GM21526 (cell line): ENCODE measurements around the gene NEMP2.
"Not testable (repeated sequence)": the region's sequence is repeated elsewhere in the genome, so short reads cannot be mapped to it uniquely, and the experiment has no call there.

Experiments used
- ATAC-seq: cut with Tn5 transposase; IDR thresholded peaks from one replicate; pipeline ENCODE4 v1.9.1; 2021; ENCODE audit warnings: moderate library complexity; ENCODE audit not compliant: unreplicated experiment, low FRiP score

NEMP2 gene

GRCh38 chr2:190527918-190528317, 6.6 kb downstream of the NEMP2 start:
- no peak for ATAC-seq

GRCh38 chr2:190527214-190527613, 7.3 kb downstream of the NEMP2 start:
- ATAC-seq: no peak

- ATAC-seq: no peak
Observed at GRCh38 chr2:190526105-190526750, 8.3 kb downstream of the NEMP2 start.

DNA sequence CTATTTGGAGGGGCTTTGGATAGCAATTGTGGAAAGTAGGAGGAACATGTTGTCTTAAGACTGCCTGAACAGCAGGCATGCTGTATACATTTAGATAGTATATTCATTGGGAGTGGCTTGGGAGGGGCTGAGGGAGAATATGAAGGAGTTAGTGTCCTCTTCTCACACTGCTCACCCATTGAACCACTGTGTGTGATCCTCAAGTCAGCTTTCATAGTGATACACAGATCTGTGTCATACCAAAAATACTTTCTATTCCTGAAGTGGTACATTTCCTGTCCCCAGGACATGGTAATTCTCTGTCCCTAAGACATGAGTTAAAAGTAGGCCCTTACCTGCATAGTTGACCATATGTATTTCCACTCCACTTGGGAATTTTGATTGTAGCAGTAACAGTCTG, 9.6 kb downstream of the NEMP2 start:
- no peak for ATAC-seq

GRCh38 chr2:190519975-190520767, 14.4 kb downstream of the NEMP2 start:
- no peak for ATAC-seq

- ATAC-seq: no peak
Observed at GRCh38 chr2:190517468-190517867, 17.1 kb downstream of the NEMP2 start.

DNA sequence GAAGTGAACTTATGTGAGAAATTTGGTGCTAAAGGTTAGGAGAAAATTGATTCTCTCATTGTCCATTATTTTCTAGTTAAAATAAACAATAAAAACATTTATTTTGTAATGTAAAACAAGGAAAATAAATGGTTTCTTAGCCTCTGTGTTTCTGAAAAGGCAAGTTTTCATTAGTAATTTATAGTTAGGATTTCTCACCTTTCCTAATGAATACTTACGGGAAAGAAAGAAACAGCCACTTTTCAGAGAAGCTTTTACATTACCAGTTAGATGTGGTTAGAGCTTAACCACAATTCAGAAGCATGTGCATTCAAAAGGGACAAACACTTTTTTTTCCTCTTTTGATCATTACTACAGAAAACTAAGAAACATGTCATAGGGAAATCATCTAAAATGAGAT, 18.8 kb downstream of the NEMP2 start:
- ATAC-seq: no peak

- ATAC-seq: no peak
Observed at GRCh38 chr2:190514676-190515075, 19.8 kb downstream of the NEMP2 start.

- no peak for ATAC-seq
Observed at GRCh38 chr2:190513877-190514276, 20.6 kb downstream of the NEMP2 start.

GRCh38 chr2:190512539-190513095, 21.9 kb downstream of the NEMP2 start:
- ATAC-seq: no peak

- no peak for ATAC-seq
Observed at GRCh38 chr2:190511104-190511503, 23.4 kb downstream of the NEMP2 start.

DNA sequence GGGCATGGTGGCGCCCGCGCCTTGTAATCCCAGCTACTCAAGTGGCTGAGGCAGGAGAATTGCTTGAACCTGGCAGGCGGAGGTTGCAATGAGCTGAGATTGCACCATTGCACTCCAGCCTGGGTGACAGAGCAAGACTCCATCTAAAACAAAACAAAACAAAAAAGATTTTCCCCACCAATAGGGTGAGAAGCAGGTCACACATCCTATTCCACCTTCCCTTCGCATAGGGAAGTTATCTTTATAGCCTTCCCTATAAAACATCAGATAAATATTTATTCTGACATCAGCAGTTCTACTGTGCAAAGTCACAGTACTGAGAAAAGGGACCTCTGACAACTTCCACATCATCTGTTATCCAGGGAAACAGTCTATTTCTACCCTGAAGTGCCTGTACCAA, 24.6 kb downstream of the NEMP2 start:
- not testable (repeated sequence) for ATAC-seq

GRCh38 chr2:190507135-190507534, 27.4 kb downstream of the NEMP2 start:
- no peak for ATAC-seq

DNA sequence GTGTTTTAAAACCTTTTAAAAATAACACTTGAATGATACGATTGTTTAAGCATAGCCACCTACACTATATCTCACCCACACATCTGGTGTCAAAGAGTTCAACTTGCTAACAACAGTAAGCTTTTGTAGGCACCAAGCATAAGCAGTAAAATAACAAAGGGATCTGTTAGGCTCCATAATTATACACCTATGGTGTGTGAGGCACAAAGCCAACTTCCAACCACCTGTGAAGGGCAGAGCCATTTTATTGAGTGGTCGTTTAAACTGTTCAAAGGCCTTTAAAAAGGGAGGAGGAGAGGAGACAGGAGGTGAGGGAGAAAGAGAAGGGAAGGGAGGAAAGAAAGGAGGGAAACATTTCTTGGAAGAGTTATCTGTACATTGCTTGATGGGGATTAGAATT, 27.9 kb downstream of the NEMP2 start:
- no peak for ATAC-seq

DNA sequence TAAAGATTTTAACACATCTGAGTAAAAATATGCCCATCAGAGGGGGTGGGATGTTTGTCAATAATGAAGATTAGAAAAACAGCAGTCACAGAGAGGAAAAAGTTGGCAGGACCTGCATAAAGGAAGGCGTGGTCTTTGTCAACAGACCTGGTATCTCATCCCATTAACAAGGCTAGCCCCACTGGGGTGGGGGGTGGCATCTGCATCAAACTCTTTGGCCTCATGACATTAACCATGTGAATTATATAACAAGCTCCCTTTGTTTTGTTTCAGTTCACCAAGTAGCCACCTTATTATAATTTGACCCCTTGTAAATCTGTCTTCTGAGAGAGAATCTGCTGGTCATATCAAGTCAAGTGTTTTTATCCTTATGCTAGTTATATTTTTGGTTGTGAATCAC, 28.8 kb downstream of the NEMP2 start:
- ATAC-seq: no peak

GRCh38 chr2:190504912-190505311, 29.6 kb downstream of the NEMP2 start:
- no peak for ATAC-seq

DNA sequence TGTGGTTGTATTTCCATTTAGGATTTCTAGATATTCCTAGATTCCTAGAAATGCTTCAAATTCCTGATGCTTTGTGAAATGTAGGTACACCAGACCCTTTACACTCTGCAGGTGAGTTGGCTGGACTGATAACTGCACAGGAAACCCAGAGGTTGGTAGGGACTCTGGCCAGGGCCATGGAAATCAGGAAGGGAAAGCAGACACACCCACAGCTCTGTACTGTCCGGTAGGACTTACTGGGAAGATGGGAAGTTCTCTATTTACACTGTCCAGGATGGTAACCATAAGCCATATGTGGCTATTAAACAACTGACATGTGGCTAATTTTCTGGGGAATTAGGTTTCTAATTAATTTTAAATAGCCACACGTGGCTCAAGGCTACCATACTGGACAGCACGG, 31.4 kb downstream of the NEMP2 start:
- no peak for ATAC-seq

GRCh38 chr2:190501702-190502407, 32.7 kb downstream of the NEMP2 start:
- ATAC-seq: no peak

- ATAC-seq: no peak
Observed at GRCh38 chr2:190501231-190501630, 33.3 kb downstream of the NEMP2 start.

GRCh38 chr2:190500054-190500502, 34.4 kb downstream of the NEMP2 start:
- no peak for ATAC-seq

GRCh38 chr2:190499273-190499672, 35.2 kb downstream of the NEMP2 start:
- ATAC-seq: no peak
